NCI-H2171 (cell line): ENCODE data around the gene KAT5.
"Not testable (repeated sequence)": the region's sequence is repeated elsewhere in the genome, so short reads cannot be mapped to it uniquely, and the experiment has no call there.

Source experiments
- DNase-seq: peaks from one replicate; lab custom pipeline; 2025; lab: John Stamatoyannopoulos, UW

The KAT5 gene

DNA sequence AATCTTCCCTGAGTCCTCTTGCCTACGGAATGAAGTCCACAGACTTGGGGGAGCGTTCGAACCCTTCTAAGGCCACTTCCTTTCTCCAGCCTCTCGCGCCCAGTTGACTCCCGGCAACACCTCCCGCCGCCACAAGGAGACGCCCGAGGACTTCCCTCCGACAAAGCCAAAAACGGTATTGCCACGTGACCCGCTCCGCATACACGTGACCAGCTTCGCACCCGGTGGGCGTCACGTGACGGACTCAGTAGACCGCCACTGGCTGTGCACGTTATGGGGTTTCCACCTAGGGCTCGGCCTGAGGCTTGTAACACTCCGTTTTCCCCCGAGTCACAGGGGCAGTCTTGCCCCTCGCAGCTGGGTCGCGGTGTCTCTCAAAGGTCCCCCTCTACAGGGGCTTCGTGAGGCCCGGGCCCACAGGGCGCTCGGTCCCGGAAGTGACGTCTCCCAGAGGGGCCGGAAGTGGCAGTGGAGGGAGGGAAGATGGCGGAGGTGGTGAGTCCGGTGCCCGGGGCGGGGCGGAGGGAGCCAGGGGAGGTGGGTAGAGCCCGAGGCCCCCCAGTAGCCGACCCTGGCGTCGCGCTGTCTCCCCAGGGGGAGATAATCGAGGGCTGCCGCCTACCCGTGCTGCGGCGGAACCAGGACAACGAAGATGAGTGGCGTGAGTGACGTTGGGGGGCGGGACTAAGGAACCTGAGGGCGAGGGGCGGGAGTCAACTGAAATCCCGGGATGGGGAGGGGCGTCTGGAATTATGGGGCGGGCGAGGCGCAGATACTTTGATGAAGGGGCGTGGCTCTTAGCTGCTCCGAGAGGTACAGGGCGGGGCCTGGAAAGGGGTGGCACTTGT lies at the start of gene KAT5:
Gene KAT5 (plus strand): TSS at position 468 of the 848 bp plus-strand sequence. CDS start 16 bp downstream, at position 484.
- DNase-seq = peak; percentile 98

DNA sequence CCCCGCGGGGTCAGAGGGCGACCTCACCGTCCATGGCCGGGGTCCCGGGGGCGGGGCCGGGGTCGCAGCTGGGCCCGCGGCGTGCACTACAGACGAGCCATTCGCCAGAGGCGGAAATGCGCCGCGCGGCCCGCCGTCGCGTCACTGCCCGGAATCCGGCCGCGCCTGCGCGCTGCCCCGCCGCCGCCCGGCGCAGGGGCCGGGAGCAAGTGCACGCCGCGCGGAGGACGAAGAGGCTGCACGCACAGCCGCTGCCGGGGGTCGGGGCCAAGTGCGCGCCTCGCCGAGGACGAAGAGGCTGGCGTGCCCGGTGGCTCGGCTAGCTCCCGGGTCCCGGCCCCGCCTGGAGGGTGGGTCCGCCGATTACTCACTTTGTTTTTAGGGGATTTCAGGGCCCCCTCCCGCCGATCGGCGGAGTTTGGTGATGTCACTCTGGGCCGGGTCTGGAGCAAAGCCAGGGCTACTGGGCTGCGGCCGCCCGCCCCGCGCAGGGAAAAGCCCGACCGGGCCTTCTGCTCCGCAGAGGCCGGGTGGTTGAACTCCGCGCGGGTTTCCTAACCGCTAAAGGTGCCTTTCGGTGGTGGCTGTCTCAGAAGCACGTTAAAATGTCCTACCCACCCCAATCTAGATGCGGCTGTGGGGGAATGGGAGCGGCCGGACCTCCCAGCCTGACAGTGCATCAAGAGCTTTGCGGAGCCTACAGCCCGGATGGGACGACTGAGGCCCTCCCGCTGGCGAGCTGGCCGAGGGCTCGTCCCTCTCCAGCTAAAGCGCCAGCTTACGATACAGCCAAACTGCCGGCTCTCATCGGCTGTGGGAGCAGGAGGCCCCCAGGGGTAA lies 49.0 kb upstream of the KAT5 start, which contains the start of gene RELA:
Gene RELA (minus strand): TSS at position 118 of the 840 bp plus-strand sequence. CDS start 84 bp downstream, at position 34.
- DNase-seq = peak; percentile 88

DNA sequence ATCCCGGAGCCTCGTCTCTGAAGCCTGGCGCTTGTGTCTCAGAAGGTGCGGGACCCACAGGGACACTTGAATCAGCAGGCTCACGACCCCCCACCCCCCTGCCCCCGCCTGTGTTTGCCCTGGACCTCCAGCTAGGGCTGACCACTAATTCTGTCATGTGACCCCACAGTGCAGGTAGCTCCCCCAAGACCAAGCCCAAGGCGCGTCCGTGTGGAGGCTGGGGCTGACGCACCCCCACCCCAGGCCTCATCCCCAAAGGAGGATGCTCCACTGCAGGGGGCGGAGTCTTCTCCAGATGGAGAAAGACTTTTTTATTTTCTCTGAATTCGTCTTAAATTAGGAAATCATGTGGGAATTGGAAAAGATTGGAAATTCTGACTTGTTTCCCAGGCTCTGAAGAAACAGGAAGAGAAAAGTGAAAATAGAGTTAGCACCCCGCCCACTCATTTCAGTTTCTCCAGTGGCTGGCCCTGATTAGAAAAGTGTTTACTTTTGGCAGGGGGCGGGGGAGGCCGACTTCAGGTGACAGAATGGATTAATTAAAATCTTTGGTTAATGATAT lies 48.3 kb upstream of the KAT5 start:
- DNase-seq = peak; percentile 37

DNA sequence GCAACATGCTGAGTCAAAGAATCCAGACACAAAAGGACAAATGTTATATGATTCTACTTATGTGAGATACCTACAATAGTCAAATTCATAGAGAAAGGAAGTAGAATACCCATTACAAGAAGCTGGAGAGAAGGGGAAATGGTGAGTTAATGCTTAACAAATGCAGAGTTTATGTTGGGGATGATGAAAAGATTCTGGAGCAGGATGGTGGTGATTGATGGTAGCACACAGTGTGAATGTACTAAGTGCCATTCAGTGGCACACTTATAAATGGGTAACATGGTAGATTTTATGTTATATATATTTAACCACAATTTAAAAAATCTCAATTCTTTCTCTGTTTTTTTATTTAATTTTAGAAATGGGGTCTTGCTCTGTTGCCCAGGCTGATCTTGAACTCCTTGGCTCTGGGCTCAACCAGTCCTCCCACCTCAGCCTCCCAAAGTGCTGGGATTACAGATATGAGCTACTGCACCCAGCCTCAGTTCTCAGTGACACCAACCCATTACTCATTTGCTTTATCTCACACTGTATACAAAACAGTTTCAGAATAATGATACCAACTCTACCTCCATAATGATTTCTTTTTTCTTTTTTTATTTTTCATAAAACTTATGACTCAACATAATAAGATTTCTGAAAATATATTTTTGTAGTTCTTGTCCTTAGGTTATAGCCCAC lies 39.7 kb upstream of the KAT5 start:
- no peak for DNase-seq

DNA sequence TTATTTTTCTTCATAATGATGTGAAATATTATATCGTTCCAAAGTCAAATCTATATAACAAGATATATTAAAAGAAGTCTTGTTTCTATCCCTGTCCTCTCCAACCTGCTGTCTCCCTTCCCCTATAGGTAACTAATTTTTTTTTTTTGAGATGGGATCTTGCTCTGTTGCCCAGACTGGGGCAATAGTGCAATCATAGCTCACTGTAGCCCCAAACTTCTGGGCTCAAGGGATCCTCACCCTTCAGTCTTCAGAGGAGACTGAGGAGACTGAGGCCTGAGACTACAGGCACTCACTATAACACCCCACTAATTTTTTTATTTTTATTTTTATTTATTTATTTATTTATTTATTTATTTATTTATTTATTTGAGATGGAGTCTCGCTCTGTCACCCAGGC lies 39.1 kb upstream of the KAT5 start:
- no peak for DNase-seq

DNA sequence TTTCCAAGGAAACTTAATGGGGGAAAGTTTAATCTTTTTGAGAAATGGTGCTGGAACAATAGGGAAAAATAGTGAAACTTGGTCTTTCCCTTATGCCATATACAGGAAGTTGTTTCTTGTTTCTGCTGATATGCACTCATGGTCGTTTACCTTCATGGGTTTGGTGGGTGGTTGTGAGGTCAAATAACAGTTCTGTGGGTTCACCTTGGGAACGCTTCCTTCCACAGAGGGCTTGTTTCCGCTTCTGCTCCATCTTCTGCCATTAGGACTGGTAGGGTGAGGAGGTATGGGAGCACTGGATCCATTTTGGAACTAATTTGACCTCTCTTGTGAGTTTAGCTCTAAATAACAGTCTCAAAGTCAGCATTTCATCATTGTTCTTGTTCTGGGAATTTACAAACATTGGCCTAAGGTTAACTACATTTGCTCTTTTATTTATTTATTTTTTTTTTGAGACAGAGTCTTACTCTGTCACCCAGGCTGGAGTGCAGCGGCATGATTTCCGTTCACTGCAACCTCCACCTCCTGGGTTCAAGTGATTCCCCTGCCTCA lies 31.8 kb upstream of the KAT5 start:
- no peak for DNase-seq

DNA sequence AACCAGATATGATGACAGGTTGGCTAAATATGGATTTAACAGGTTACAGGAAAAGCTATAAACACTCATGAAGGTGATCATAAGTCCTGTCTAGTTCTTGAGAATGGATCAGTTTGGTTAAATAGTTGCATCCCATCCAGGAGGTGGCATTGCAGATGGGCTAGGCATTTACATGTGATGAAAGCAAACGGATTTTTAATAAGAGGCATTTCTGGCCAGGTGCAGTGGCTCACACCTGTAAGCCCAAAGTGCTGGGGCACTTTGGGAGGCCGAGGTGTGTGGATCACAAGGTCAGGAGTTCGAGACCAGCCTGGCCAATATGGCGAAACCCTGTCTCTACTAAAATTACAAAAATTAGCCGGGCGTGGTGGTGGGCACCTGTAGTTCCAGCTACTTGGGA lies 28.6 kb upstream of the KAT5 start:
- DNase-seq = not testable (repeated sequence)

DNA sequence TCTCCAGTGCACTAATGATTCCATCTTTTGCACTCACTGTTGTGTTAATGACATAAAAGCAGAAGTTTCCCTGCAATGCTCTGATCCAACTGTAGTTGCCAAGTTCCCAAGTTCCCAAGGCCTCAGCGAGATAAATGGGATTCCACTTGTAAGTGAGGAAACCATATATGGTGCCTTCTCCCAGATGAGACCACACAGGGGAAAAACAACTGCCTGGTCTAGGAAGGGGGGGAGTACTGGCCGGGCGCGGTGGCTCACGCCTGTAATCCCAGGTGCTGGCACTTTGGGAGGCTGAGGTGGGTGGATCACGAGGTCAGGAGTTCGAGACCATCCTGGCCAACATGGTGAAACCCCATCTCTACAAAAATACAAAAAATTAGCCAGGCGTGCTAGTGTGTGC lies 26.1 kb upstream of the KAT5 start:
- DNase-seq = no peak

DNA sequence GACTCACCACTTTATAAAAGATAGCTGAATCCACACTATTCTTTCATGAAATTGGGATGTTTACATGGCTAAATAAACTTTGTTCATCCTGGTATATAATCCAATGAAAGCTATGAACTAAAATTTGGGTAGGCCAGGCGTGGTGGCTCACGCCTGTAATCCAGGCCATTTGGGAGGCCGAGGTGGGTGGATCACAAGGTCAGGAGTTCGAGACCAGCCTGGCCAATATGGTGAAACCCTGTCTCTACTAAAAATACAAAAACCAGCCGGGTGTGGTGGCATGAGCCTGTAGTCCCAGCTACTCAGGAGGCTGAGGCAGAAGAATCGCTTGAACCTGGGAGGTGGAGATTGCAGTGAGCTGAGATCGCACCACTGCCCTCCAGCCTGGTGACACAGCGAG lies 20.2 kb upstream of the KAT5 start:
- not testable (repeated sequence) for DNase-seq

DNA sequence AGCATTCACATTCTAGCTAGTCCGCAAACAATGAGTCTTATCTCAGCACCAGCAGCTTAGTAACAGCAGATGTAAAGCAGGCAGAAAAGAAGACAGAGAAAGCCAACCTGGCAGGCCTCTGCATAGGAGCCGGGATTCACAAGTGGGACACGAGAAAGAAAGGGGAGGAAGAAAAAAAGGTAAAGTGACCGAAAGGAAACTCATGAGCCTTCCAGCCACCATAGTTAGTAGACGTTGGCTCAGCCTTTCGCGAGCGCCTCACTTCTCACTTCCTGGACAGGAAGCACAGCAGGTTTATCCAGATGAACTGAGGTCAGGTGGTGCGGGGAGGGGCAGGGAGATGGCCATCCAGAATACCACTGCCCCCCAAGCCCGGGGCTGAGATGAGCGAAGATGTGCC lies 19.7 kb upstream of the KAT5 start:
- DNase-seq = no peak

DNA sequence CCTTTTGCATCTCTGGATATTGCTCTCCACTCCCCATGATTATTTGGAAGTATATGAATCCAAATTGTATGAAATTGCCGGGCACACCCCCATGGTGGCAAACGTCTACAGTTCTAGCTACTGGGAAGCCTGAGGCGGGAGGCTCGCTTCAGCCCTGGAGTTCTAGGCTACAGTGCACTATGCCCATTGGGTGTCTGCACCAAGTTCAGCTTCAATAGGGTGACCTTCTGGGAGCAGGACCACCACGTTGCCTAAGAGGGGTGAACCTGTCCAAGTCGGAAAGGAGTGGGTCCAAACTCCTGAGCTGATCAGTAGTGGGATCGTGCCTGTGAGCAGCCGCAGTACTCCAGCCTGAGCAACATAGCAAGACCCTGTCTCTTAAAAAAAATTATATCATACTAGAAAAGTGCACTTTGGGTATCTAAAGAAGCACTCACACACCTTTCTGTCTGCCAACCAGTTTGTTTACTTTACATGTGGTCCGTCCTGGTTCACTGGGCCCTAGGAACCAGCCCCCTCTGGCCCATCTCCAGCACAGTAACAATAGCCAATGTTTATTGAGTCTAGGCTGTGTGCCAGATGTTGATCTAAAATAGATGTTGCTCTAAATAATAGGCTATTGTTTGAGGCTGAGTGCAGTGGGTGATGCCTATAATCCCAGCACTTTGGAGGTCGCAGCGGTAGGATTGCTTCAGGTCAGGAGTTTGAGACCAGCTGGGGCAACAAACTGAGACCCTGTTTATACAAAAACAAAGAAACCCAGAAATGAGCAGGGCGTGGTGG lies 16.4 kb upstream of the KAT5 start:
- DNase-seq = peak; percentile 50

DNA sequence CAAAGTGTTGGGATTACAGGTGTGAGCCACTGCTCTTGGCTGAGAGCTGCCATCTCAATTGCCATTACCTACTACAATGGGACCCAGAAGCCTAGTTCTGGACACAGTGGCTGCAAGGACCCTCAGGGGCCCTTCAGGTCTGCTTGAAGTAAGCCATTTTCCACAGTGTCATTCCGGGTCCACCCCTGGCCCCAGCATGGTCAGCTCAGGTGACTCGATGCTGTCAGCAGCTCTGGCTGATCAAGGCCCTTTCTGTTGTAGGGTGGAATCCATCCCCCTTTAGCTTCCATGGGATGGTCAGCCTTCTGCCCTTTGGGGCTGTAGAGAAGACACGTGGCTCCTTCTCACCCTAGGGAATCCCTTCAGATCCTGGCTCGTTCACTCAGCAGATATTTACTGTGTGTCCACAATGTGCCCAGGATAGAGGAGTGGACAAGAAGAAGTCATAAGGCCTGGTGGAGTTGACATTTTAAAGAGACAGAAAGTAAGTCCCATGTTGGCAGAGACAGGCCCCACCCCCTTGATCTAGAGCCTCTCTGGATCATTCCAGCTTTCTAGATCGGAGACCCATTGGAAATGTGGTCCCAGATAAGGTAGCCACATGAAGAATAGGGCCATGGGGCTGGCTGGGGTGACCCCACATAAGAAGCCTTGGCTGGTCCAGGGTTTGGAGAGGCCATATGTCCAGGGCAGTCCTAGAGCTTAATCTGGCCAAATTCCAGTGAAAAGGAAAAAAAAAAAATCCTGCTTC lies 15.1 kb upstream of the KAT5 start:
- no peak for DNase-seq

DNA sequence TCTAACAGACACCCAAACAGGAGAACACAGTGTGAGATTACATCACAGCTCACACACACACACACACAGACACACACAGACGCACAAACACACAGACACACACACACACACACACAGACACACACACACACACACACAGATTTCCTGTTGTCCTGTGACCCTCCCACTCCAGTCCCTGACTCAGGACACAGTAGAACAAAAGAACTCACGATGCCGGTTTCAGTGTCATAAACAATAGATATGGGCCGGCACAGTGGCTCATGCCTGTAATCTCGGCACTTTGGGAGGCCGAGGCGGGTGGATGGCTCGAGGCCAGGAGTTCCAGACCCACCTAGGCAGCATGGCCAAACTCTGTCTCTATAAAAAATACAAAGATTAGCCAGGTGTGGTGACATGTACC lies 13.8 kb upstream of the KAT5 start:
- no peak for DNase-seq

DNA sequence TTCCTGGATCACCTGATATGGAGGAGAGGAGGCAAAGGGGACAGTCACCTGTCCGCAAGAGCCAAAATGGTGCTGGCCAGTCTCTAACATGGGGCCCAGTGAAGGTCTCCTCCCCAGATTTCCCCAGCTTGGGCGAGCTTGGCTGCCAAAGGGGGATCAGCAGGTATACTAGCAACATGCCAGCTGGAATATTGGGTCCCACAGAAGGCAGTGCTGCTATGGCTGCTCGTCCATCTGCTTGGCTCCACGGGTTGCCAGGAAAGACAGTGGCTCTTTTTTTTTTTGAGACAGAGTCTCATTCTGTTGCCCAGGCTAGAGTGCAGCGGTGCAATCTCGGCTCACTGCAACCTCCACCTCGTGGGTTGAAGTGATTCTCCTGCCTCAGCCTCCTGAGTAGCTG lies 12.7 kb upstream of the KAT5 start:
- DNase-seq = peak; percentile 51

DNA sequence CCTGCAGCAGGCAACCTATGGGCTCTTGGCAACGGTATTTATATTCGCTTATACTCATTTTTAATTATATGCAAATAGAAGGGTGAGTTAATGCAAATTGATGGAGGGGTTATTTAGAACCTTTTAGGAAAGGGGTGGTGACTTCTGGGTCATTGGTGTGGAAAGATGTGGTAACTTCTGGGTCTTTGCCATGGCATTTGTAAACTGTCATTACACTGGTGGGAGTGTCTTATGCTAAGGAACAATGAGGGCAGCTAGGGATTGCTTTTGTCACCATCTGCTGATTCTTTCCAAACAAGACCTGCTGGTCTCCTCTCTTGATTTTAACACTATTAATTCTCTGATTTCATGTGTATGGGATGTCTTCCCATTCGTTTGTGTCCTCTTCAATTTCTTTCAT lies 11.7 kb upstream of the KAT5 start:
- peak; percentile 46 for DNase-seq

DNA sequence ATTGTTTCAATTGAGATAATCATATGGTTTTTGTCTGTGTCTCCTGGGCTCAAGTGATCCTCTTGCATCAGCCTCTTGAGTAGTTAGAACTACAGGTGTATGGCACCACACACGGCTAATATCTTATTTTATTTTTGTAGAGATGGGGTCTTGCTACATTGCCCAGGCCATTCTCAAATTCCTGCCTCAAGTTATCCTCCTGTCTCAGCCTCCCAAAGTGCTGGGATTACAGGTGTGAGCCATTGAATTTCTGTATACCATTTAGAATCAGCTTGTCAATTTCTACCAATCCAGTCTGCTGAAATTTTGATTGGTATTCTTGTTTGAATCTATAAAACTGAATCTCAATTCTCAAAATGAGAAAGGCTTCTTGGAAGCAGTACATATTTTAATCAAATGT lies 10.4 kb upstream of the KAT5 start:
- DNase-seq = no peak

DNA sequence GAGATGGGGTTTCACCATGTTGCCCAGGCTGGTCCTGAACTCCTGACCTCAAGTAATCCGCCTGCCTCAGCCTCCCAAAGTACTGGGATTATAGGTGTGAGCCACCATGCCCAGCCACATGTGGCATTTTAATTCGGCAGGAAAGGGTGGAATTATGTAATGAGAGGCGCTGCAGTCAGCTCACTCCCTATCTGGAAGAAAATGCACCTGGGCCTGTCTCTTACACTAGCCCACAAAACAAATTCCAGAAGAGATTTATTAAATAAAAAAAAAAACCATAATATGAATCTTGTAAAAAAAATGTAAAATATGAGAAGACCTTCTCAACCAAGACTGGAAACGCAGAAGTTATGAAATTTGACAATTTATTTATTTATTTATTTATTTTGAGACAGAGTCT lies 8.2 kb upstream of the KAT5 start:
- DNase-seq = no peak

DNA sequence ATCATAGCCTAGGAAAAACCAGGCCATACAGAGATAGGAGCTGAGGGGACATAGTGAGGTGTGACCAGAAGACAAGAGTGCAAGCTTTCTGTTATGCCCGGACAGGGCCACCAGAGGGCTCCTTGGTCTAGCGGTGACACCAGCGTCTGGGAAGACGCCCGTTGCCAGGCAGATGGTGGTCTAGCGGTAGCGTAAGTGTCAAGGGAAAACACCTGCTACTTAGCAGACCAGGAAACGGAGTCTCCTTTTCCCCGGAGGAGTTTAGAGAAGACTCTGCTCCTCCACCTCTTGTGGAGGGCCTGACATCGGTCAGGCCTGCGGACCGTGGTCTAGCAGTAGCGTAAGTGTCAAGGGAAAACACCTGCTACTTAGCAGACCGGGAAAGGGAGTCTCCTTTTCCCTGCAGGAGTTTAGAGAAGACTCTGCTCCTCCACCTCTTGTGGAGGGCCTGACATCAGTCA lies 5.7 kb upstream of the KAT5 start:
- DNase-seq = peak; percentile 54

DNA sequence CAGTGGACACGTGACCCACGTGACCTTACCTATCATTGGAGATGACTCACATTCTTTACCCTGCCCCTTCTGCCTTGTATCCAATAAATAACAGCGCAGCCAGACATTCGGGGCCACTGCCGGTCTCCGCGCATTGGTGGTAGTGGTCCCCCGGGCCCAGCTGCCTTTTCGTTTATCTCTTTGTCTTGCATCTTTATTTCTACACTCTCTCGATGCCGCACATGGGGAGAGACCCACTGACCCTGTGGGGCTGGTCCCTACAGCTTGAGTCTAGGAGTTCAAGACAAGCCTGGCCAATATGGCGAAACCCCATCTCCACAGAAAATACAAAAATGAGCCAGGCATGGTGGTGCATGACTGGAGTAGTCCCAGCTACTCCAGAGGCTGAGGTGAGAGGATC lies 5.0 kb upstream of the KAT5 start:
- not testable (repeated sequence) for DNase-seq

DNA sequence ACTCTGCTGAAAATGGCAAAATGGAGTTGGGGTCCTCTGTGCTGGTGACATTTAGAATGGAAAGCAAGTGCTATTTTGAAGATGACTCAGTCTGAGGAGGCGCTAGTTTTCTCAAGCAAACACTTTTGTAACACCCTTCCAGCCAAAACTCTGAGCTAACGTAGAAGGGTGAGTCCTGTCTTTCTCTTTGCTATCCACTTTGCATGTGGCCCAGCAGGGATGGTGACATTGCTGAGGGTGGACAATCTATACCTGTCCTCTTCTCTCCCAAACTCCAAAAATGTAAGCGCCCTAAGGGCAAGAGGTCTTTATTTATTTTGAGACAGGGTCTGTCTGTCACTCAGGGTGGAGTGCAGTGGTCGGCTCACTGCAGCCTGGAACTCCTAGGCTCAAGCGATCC lies 3.6 kb upstream of the KAT5 start:
- no peak for DNase-seq
